Thyroid gland (tissue), 4 donors: ENCODE data around the gene AP1B1. TPM values are rescaled to one million over a fixed set of nuclear protein-coding genes. Genes with fewer than 3 reads are reported as not detected.
"Not testable (repeated sequence)": the region's sequence is repeated elsewhere in the genome, so short reads cannot be mapped to it uniquely, and the experiment has no call there.

Experiments used
- DNase-seq, 2 donors: peaks; one replicate each; pipeline ENCODE4 v3.0.0-alpha.2; 2019
- H3K27ac ChIP-seq, 3 donors: fragments of 200-600 bp; sonication (generic); 1 replicate in 2 of 3; 2 replicates in 1 of 3; pipeline ENCODE4 v1.5.1; 2016 to 2019; ENCODE audit warnings: mild to moderate bottlenecking in 1 of 3, moderate library complexity in 1 of 3
- H3K27me3 ChIP-seq: fragments of 200-600 bp; sonication (generic); one replicate; pipeline ENCODE4 v1.5.1; 2019
- H3K36me3 ChIP-seq, 2 donors: fragments of 200-600 bp; sonication (generic); one replicate each; pipeline ENCODE4 v1.5.1; 2016 to 2019
- H3K4me1 ChIP-seq, 2 donors: fragments of 200-600 bp; sonication (generic); one replicate each; pipeline ENCODE4 v1.5.1; 2017 to 2019
- H3K4me3 ChIP-seq, 3 donors: fragments of 200-600 bp; sonication (generic); replicated peaks in 1 of 3; 1 replicate in 2 of 3; 2 replicates in 1 of 3; pipeline ENCODE4 v1.5.1; 2016; ENCODE audit warnings: mild to moderate bottlenecking in 1 of 3
- H3K9me3 ChIP-seq: fragments of 200-600 bp; sonication (generic); one replicate; pipeline ENCODE4 v1.5.1; 2017
- CTCF ChIP-seq, 6 experiments: fragments of 200-600 bp in 3 of 6; fragments of 450-650 bp in 3 of 6; sonication (generic) in 3 of 6; IDR thresholded peaks; one replicate each; pipeline ENCODE4 v1.5.1; 2016 to 2019; ENCODE audit warnings: antibody characterized with exemption in 6 of 6, mild to moderate bottlenecking in 2 of 6, inconsistent platforms in 1 of 6, moderate library complexity in 1 of 6
- POLR2A ChIP-seq, 2 donors: fragments of 450-650 bp; IDR thresholded peaks; one replicate each; pipeline ENCODE4 v1.6.1; 2017; ENCODE audit warnings: antibody characterized with exemption in 2 of 2, mild to moderate bottlenecking in 2 of 2, moderate library complexity in 1 of 2
- WGBS, 2 donors: methylation state at CpG; one replicate each; pipeline ENCODE4 v1.1.5; 2017; 5-methylcytosine and 5-hydroxymethylcytosine counted together
- intact Hi-C: fragments of 100-400 bp; cut with DNase I; formaldehyde crosslinking; loops from one replicate; pipeline ENCODE4 v1.15.1; 2023
- total RNA-seq, 4 donors: library from RNA; depleted of rRNA; stranded (reverse); fragments of >200 nt; gene quantifications; one replicate each; pipeline ENCODE4 v1.2.3, GENCODE V29; 2016

The AP1B1 gene
- total RNA-seq, 4 donors from 2014 or later = 45.0 to 103 (median 91.4) TPM

- TF ChIP-seq CTCF (IDR thresholded peaks at IDR 0.05) (no peak), POLR2A (IDR thresholded peaks at IDR 0.05) (no peak)
- DNase-seq = no peak
- peaks cover 3 to 8% of the 10 kb centered on the region in 2 donors for H3K4me1 ChIP-seq
- H3K27me3 ChIP-seq = no peaks in the 10 kb centered on the region
- intact Hi-C loops = no loop called here
- no peaks in the 10 kb centered on the region for H3K36me3 ChIP-seq
- H3K27ac ChIP-seq = no peak overlapping the region
- H3K9me3 ChIP-seq = no peaks in the 10 kb centered on the region
- H3K4me3 ChIP-seq = no peak overlapping the region
- WGBS, 2 donors = 67 to 74% methylated on average over 4 of the region's 4 CpGs
These were observed 12.8 kb downstream of the AP1B1 start for GRCh38 chr22:29375398-29376076.

GRCh38 chr22:29374806-29375205 is 13.6 kb downstream of the AP1B1 start:
- 93 to 94% methylated on average over 7 of the region's 7 CpGs for WGBS, 2 donors
- DNase-seq, H3K27ac ChIP-seq, H3K36me3 ChIP-seq, H3K27me3 ChIP-seq, H3K9me3 ChIP-seq, intact Hi-C loops, H3K4me3 ChIP-seq: not testable (repeated sequence)
- H3K4me1 ChIP-seq = peaks cover 6 to 15% of the 10 kb centered on the region in 2 donors

GRCh38 chr22:29374401-29374800 is 14.0 kb downstream of the AP1B1 start:
- DNase-seq = no peak
- TF ChIP-seq CTCF (IDR thresholded peaks at IDR 0.05) (no peak), POLR2A (IDR thresholded peaks at IDR 0.05) (no peak)
- WGBS, 2 donors = 95% methylated on average over 6 of the region's 6 CpGs
- Histone ChIP-seq H3K27me3 (no peaks in the 10 kb centered on the region), H3K36me3 (no peaks in the 10 kb centered on the region), H3K27ac (no peak overlapping the region), H3K4me1 (peaks cover 6 to 18% of the 10 kb centered on the region in 2 donors), H3K9me3 (no peaks in the 10 kb centered on the region), H3K4me3 (no peak overlapping the region)
- intact Hi-C loops = no loop called here

- intact Hi-C loops = no loop called here
- DNase-seq = no peak
- 62 to 66% methylated on average over 7 of the region's 7 CpGs for WGBS, 2 donors
- H3K4me3 ChIP-seq = no peak overlapping the region
- H3K27me3 ChIP-seq = no peaks in the 10 kb centered on the region
- peak overlapping the region in 1 of 3 donors; percentile 39 for H3K27ac ChIP-seq
- H3K9me3 ChIP-seq = no peaks in the 10 kb centered on the region
- no peak for TF ChIP-seq POLR2A (IDR thresholded peaks at IDR 0.05)
- TF ChIP-seq CTCF (IDR thresholded peaks at IDR 0.05) = no peak
- peaks cover 6 to 13% of the 10 kb centered on the region in 2 donors for H3K4me1 ChIP-seq
- peaks cover 0 to 5% of the 10 kb centered on the region in 2 donors for H3K36me3 ChIP-seq
These were observed 17.8 kb downstream of the AP1B1 start for GRCh38 chr22:29370537-29370936.

GRCh38 chr22:29369460-29369859 is 18.9 kb downstream of the AP1B1 start:
- TF ChIP-seq CTCF (IDR thresholded peaks at IDR 0.05) (no peak), POLR2A (IDR thresholded peaks at IDR 0.05) (no peak)
- Histone ChIP-seq H3K9me3 (no peaks in the 10 kb centered on the region), H3K4me3 (no peak overlapping the region), H3K36me3 (peaks cover 0 to 5% of the 10 kb centered on the region in 2 donors), H3K27ac (peak overlapping the region in 2 of 3 donors; percentile 7 to 39), H3K27me3 (no peaks in the 10 kb centered on the region), H3K4me1 (peaks cover 10 to 19% of the 10 kb centered on the region in 2 donors)
- peak; percentile 29 to 30 for DNase-seq
- 64 to 67% methylated on average over 9 of the region's 9 CpGs for WGBS, 2 donors
- intact Hi-C loops = no loop called here
